ENCODE data around the gene GDPGP1. TPM values are rescaled to one million over a fixed set of nuclear protein-coding genes. Genes with fewer than 3 reads are reported as not detected.

Gene GDPGP1
- total RNA-seq, 2 donors from 2014 or later = 14.4 to 18.6 TPM

GRCh38 chr15:90219421-90220141 is 14.4 kb upstream of the GDPGP1 start:
- H3K36me3 ChIP-seq = peaks cover 25% of the 10 kb centered on the region
- no peak for DNase-seq
- no peaks in the 10 kb centered on the region for H3K27me3 ChIP-seq
- peak; percentile 61 for TF ChIP-seq CTCF (IDR thresholded peaks at IDR 0.05)
- peaks cover 5% of the 10 kb centered on the region for H3K4me1 ChIP-seq
- no peaks in the 10 kb centered on the region for H3K9me3 ChIP-seq
- H3K9ac ChIP-seq (ENCODE audit: low read depth in 2 of 2, low read length in 2 of 2) = no peak overlapping the region
- H3K27ac ChIP-seq = no peak overlapping the region
- H3K4me3 ChIP-seq = no peak overlapping the region
- intact Hi-C loops (cut with DNase I) = loop anchor here (5.0 kb wide), 1 partner anchor 77 kb away; no protein-coding TSS in a partner anchor

GRCh38 chr15:90221246-90221900 is 12.6 kb upstream of the GDPGP1 start:
- Histone ChIP-seq H3K9ac (ENCODE audit: low read depth in 2 of 2, low read length in 2 of 2) (peak overlapping the region in 1 of 2 donors; percentile 51), H3K36me3 (peaks cover 37% of the 10 kb centered on the region), H3K4me3 (no peak overlapping the region), H3K9me3 (no peaks in the 10 kb centered on the region), H3K27me3 (no peaks in the 10 kb centered on the region), H3K4me1 (no peaks in the 10 kb centered on the region), H3K27ac (peak overlapping the region; percentile 14)
- peak; percentile 81 for DNase-seq
- intact Hi-C loops (cut with DNase I) = loop anchor here (5.0 kb wide), 1 partner anchor 79 kb away; no protein-coding TSS in a partner anchor
- peak; percentile 61 for TF ChIP-seq CTCF (IDR thresholded peaks at IDR 0.05)

GRCh38 chr15:90222547-90222946 is 11.5 kb upstream of the GDPGP1 start:
- no peaks in the 10 kb centered on the region for H3K9me3 ChIP-seq
- H3K36me3 ChIP-seq = peaks cover 37% of the 10 kb centered on the region
- no peak overlapping the region for H3K27ac ChIP-seq
- H3K9ac ChIP-seq (ENCODE audit: low read depth in 2 of 2, low read length in 2 of 2) = no peak overlapping the region
- H3K4me1 ChIP-seq = no peaks in the 10 kb centered on the region
- intact Hi-C loops (cut with DNase I) = loop anchor here (5.0 kb wide), 1 partner anchor 80 kb away; no protein-coding TSS in a partner anchor
- no peaks in the 10 kb centered on the region for H3K27me3 ChIP-seq
- H3K4me3 ChIP-seq = no peak overlapping the region
- DNase-seq = no peak
- TF ChIP-seq CTCF (IDR thresholded peaks at IDR 0.05) = no peak

GRCh38 chr15:90223441-90224165 is 10.4 kb upstream of the GDPGP1 start:
- intact Hi-C loops (cut with DNase I) = loop anchor here (5.0 kb wide), 1 partner anchor 81 kb away; no protein-coding TSS in a partner anchor
- H3K4me1 ChIP-seq = no peaks in the 10 kb centered on the region

More at GRCh38 chr15:90223441-90224165, 10.4 kb upstream of the GDPGP1 start:
- no peak for DNase-seq
- Histone ChIP-seq H3K9me3 (no peaks in the 10 kb centered on the region), H3K9ac (ENCODE audit: low read depth in 2 of 2, low read length in 2 of 2) (no peak overlapping the region), H3K36me3 (peaks cover 40% of the 10 kb centered on the region), H3K27me3 (no peaks in the 10 kb centered on the region), H3K27ac (no peak overlapping the region), H3K4me3 (no peak overlapping the region)
- no peak for TF ChIP-seq CTCF (IDR thresholded peaks at IDR 0.05)

Measured in colonic mucosa (tissue), 4 donors.